ENCODE measurements around the gene SRPRB.

The SRPRB gene

GRCh38 chr3:133849346-133849745 lies 43.7 kb downstream of the SRPRB start:
- Histone ChIP-seq H3K4me3 (ENCODE audit: low read length) (no peak overlapping the region), H3K9me2 (replicated peaks; ENCODE audit: insufficient read depth, low read length) (no peaks in the 10 kb centered on the region), H3K36me3 (replicated peaks; ENCODE audit: insufficient read depth, low read length) (no peaks in the 10 kb centered on the region), H3K4me1 (ENCODE audit: low read length) (no peaks in the 10 kb centered on the region), H3K4me2 (ENCODE audit: low read depth, low read length) (no peak overlapping the region), H3K79me2 (ENCODE audit: low read length) (no peaks in the 10 kb centered on the region), H3F3A (ENCODE audit: insufficient read depth, low read length) (no peaks in the 10 kb centered on the region), H3K27me3 (replicated peaks; ENCODE audit: insufficient read depth, low read length) (no peaks in the 10 kb centered on the region), H3K27ac (ENCODE audit: low read length) (no peak overlapping the region), H3K9ac (ENCODE audit: low read length) (no peak overlapping the region), H3K9me3 (replicated peaks; ENCODE audit: insufficient read depth, low read length) (no peaks in the 10 kb centered on the region), H2AFZ (ENCODE audit: low read length) (no peak overlapping the region), H4K20me1 (ENCODE audit: insufficient read depth, low read length) (no peaks in the 10 kb centered on the region)
- TF ChIP-seq, protein P1, sequence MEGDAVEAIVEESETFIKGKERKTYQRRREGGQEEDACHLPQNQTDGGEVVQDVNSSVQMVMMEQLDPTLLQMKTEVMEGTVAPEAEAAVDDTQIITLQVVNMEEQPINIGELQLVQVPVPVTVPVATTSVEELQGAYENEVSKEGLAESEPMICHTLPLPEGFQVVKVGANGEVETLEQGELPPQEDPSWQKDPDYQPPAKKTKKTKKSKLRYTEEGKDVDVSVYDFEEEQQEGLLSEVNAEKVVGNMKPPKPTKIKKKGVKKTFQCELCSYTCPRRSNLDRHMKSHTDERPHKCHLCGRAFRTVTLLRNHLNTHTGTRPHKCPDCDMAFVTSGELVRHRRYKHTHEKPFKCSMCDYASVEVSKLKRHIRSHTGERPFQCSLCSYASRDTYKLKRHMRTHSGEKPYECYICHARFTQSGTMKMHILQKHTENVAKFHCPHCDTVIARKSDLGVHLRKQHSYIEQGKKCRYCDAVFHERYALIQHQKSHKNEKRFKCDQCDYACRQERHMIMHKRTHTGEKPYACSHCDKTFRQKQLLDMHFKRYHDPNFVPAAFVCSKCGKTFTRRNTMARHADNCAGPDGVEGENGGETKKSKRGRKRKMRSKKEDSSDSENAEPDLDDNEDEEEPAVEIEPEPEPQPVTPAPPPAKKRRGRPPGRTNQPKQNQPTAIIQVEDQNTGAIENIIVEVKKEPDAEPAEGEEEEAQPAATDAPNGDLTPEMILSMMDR (IDR thresholded peaks at IDR 0.05; ENCODE audit: low read length), result no peak
- TF ChIP-seq EZH2phosphoT487 (IDR thresholded peaks at IDR 0.05; ENCODE audit: low read length), result no peak
- no peak for TF ChIP-seq EZH2 (optimal IDR thresholded peaks at IDR 0.05; ENCODE audit: low read depth, low read length)
- no peak for DNase-seq

DNA sequence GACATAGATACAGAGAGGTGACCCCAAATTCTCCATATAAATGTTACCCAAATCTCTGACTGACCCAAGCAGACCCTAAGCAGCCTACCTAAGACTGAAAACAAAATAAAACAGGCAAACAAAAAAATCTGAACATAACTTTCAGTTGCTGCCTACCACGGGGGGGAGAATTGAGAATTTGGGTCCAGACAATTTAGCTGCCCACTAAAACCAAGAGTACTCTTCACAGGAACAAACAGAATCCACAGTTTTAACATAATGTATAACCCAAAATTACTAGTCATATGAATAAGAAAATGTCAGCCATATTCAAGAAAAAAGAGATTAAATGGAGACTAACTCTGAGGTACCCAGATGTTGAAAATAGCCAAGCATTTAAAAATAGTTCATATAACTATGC lies 44.4 kb downstream of the SRPRB start:
- Histone ChIP-seq H2AFZ (ENCODE audit: low read length) (no peak overlapping the region), H3K9me3 (replicated peaks; ENCODE audit: insufficient read depth, low read length) (no peaks in the 10 kb centered on the region), H4K20me1 (ENCODE audit: insufficient read depth, low read length) (no peaks in the 10 kb centered on the region), H3K4me2 (ENCODE audit: low read depth, low read length) (no peak overlapping the region), H3K36me3 (replicated peaks; ENCODE audit: insufficient read depth, low read length) (no peaks in the 10 kb centered on the region), H3K4me1 (ENCODE audit: low read length) (no peaks in the 10 kb centered on the region), H3K27ac (ENCODE audit: low read length) (no peak overlapping the region), H3K9me2 (replicated peaks; ENCODE audit: insufficient read depth, low read length) (no peaks in the 10 kb centered on the region), H3K4me3 (ENCODE audit: low read length) (no peak overlapping the region), H3K9ac (ENCODE audit: low read length) (no peak overlapping the region), H3K79me2 (ENCODE audit: low read length) (no peaks in the 10 kb centered on the region), H3K27me3 (replicated peaks; ENCODE audit: insufficient read depth, low read length) (no peaks in the 10 kb centered on the region), H3F3A (ENCODE audit: insufficient read depth, low read length) (no peaks in the 10 kb centered on the region)
- no peak for TF ChIP-seq EZH2 (optimal IDR thresholded peaks at IDR 0.05; ENCODE audit: low read depth, low read length)
- TF ChIP-seq EZH2phosphoT487 (IDR thresholded peaks at IDR 0.05; ENCODE audit: low read length), result no peak
- TF ChIP-seq, protein P1 (IDR thresholded peaks at IDR 0.05; ENCODE audit: low read length), result no peak
- no peak for DNase-seq

DNA sequence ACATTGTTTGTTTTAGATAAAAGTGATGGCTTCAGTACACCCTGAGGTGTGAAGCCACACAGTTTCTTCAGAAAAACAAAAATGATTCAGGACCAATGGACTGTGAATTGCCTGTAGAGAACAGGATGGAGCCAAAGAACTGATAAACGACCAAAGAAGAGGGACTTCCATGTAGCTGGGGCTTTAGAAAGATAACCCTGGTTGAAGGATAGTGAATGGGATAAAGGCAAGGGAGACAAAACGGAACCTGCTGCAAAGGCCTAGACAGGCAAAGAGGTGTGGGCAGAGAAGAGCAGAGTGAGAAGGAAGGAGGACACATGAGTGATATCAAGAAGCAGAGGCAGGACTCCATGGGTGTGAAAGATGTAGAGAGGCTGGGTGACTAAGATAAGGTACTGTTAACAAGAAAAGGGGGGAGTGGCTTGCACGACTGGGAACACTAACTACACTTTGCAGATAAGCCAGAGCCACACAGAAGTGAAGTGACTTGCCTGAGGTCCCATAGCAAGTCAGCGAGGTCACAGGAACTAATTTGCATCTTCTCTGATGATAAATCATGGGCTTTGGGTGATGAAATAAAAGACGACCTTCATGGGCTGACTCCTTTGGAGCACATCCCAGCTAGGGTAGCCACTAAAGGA lies 45.8 kb downstream of the SRPRB start:
- no peaks in the 10 kb centered on the region for H3K27me3 ChIP-seq (replicated peaks; ENCODE audit: insufficient read depth, low read length)
- H3K36me3 ChIP-seq (replicated peaks; ENCODE audit: insufficient read depth, low read length), result no peaks in the 10 kb centered on the region
- H3K4me1 ChIP-seq (ENCODE audit: low read length), result no peaks in the 10 kb centered on the region
- no peaks in the 10 kb centered on the region for H3K9me2 ChIP-seq (replicated peaks; ENCODE audit: insufficient read depth, low read length)
- H3K4me2 ChIP-seq (ENCODE audit: low read depth, low read length), result no peak overlapping the region
- no peak overlapping the region for H3K4me3 ChIP-seq (ENCODE audit: low read length)
- H2AFZ ChIP-seq (ENCODE audit: low read length), result no peak overlapping the region
- DNase-seq, result no peak
- H4K20me1 ChIP-seq (ENCODE audit: insufficient read depth, low read length), result no peaks in the 10 kb centered on the region
- H3K9me3 ChIP-seq (replicated peaks; ENCODE audit: insufficient read depth, low read length), result no peaks in the 10 kb centered on the region
- no peaks in the 10 kb centered on the region for H3K79me2 ChIP-seq (ENCODE audit: low read length)
- H3F3A ChIP-seq (ENCODE audit: insufficient read depth, low read length), result no peaks in the 10 kb centered on the region
- H3K9ac ChIP-seq (ENCODE audit: low read length), result no peak overlapping the region
- H3K27ac ChIP-seq (ENCODE audit: low read length), result no peak overlapping the region
- TF ChIP-seq EZH2phosphoT487 (IDR thresholded peaks at IDR 0.05; ENCODE audit: low read length), result no peak
- TF ChIP-seq, protein P1 (IDR thresholded peaks at IDR 0.05; ENCODE audit: low read length), result no peak
- no peak for TF ChIP-seq EZH2 (optimal IDR thresholded peaks at IDR 0.05; ENCODE audit: low read depth, low read length)

All from MM.1S (cell line).